ENCODE data around the gene SLC19A1. TPM values are rescaled to one million over a fixed set of nuclear protein-coding genes. Genes with fewer than 3 reads are reported as not detected.
A peak's percentile ranks its signal among the peaks of the same experiment; 100 is the strongest.

Gene SLC19A1
- total and polyA plus RNA-seq, 2 donors from 2014 or later: 5.1 to 7.2 TPM

- TF ChIP-seq CTCF (IDR thresholded peaks at IDR 0.05; ENCODE audit: borderline replicate concordance, extremely low read depth, insufficient read depth): no peak
- H3K27ac ChIP-seq (ENCODE audit: low read depth in 2 of 2, low read length in 2 of 2): no peak overlapping the region
- no peaks in the 10 kb centered on the region for H3K36me3 ChIP-seq (ENCODE audit: control insufficient read depth in 2 of 3, insufficient read depth in 3 of 3, low read length in 3 of 3)
- no peak overlapping the region for H3K4me3 ChIP-seq (ENCODE audit: low read length in 3 of 3)
- no peak for DNase-seq
- no peak for FAIRE-seq
- no peak overlapping the region for H3K9ac ChIP-seq (ENCODE audit: low read length in 3 of 3)
- peaks cover 0 to 2% (median 0%) of the 10 kb centered on the region in 3 donors for H3K4me1 ChIP-seq (ENCODE audit: control insufficient read depth in 2 of 3, insufficient read depth in 2 of 3, low read depth in 1 of 3, low read length in 3 of 3)
- no peaks in the 10 kb centered on the region for H3K27me3 ChIP-seq (ENCODE audit: control insufficient read depth, insufficient read depth, low read length)
- intact Hi-C loops (cut with DNase I): loop anchor here (5.0 kb wide), 1 partner anchor 267 kb away; no protein-coding TSS in a partner anchor
- H3K9me3 ChIP-seq (ENCODE audit: control insufficient read depth in 2 of 3, insufficient read depth in 1 of 3, low read length in 3 of 3): no peaks in the 10 kb centered on the region
Observed at GRCh38 chr21:45555251-45555556, 13.0 kb upstream of the SLC19A1 start.

GRCh38 chr21:45554477-45555175 is 12.4 kb upstream of the SLC19A1 start:
- Histone ChIP-seq H3K9me3 (ENCODE audit: control insufficient read depth in 2 of 3, insufficient read depth in 1 of 3, low read length in 3 of 3) (no peaks in the 10 kb centered on the region), H3K27me3 (ENCODE audit: control insufficient read depth, insufficient read depth, low read length) (no peaks in the 10 kb centered on the region), H3K4me1 (ENCODE audit: control insufficient read depth in 2 of 3, insufficient read depth in 2 of 3, low read depth in 1 of 3, low read length in 3 of 3) (peaks cover 0 to 2% (median 0%) of the 10 kb centered on the region in 3 donors), H3K36me3 (ENCODE audit: control insufficient read depth in 2 of 3, insufficient read depth in 3 of 3, low read length in 3 of 3) (no peaks in the 10 kb centered on the region), H3K4me3 (ENCODE audit: low read length in 3 of 3) (peak overlapping the region; percentile 68 to 86 (median 82)), H3K9ac (ENCODE audit: low read length in 3 of 3) (peak overlapping the region; percentile 27 to 80 (median 69)), H3K27ac (ENCODE audit: low read depth in 2 of 2, low read length in 2 of 2) (peak overlapping the region; percentile 63 to 81)
- DNase-seq (peak; percentile 84 to 94 (median 89)), FAIRE-seq (no peak)
- intact Hi-C loops (cut with DNase I): loop anchor here (5.0 kb wide), 1 partner anchor 268 kb away; no protein-coding TSS in a partner anchor
- TF ChIP-seq CTCF (IDR thresholded peaks at IDR 0.05; ENCODE audit: borderline replicate concordance, extremely low read depth, insufficient read depth): peak; percentile 82

- Histone ChIP-seq H3K4me1 (ENCODE audit: control insufficient read depth in 2 of 3, insufficient read depth in 2 of 3, low read depth in 1 of 3, low read length in 3 of 3) (peaks cover 0 to 2% (median 0%) of the 10 kb centered on the region in 3 donors), H3K9ac (ENCODE audit: low read length in 3 of 3) (no peak overlapping the region), H3K27me3 (ENCODE audit: control insufficient read depth, insufficient read depth, low read length) (no peaks in the 10 kb centered on the region), H3K27ac (ENCODE audit: low read depth in 2 of 2, low read length in 2 of 2) (no peak overlapping the region), H3K36me3 (ENCODE audit: control insufficient read depth in 2 of 3, insufficient read depth in 3 of 3, low read length in 3 of 3) (no peaks in the 10 kb centered on the region), H3K4me3 (ENCODE audit: low read length in 3 of 3) (no peak overlapping the region), H3K9me3 (ENCODE audit: control insufficient read depth in 2 of 3, insufficient read depth in 1 of 3, low read length in 3 of 3) (no peaks in the 10 kb centered on the region)
- no peak for FAIRE-seq
- intact Hi-C loops (cut with DNase I): no loop called here
- no peak for TF ChIP-seq CTCF (IDR thresholded peaks at IDR 0.05; ENCODE audit: borderline replicate concordance, extremely low read depth, insufficient read depth)
- peak in 2 of 5 donors; percentile 58 to 77 for DNase-seq
Observed at GRCh38 chr21:45552696-45553391, 10.6 kb upstream of the SLC19A1 start.

Measured in kidney (tissue), 14 donors.